SKM-1 treated with dmso at 0.1 percent for 144 hours (cell line): Measurements from ENCODE around the gene ETNK2.

Experiments
- DNase-seq: peaks from one replicate; lab custom pipeline; 2025; ENCODE audit not compliant: unreplicated experiment; lab: John Stamatoyannopoulos, UW

The ETNK2 gene

GRCh38 chr1:204083491-204083890 lies 68.4 kb downstream of the ETNK2 start:
- DNase-seq: no peak

- DNase-seq: no peak
Observed at GRCh38 chr1:204081791-204082513, 69.9 kb downstream of the ETNK2 start.

GRCh38 chr1:204081164-204081790 lies 70.6 kb downstream of the ETNK2 start:
- DNase-seq: no peak
